Measurements from ENCODE around the gene MTX1. TPM values are rescaled to one million over a fixed set of nuclear protein-coding genes. Genes with fewer than 3 reads are reported as not detected.
A peak's percentile ranks its signal among the peaks of the same experiment; 100 is the strongest.
"Not testable (repeated sequence)": the region's sequence is repeated elsewhere in the genome, so short reads cannot be mapped to it uniquely, and the experiment has no call there.

Gene MTX1, protein sequence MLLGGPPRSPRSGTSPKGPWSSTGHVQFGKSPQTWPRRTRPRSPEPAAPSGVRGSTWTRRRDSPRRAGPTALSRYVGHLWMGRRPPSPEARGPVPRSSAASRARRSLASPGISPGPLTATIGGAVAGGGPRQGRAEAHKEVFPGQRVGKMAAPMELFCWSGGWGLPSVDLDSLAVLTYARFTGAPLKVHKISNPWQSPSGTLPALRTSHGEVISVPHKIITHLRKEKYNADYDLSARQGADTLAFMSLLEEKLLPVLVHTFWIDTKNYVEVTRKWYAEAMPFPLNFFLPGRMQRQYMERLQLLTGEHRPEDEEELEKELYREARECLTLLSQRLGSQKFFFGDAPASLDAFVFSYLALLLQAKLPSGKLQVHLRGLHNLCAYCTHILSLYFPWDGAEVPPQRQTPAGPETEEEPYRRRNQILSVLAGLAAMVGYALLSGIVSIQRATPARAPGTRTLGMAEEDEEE
- 10 to 100 TPM; 37.9 to 75.5 (median 52.1) TPM for total RNA-seq

DNA sequence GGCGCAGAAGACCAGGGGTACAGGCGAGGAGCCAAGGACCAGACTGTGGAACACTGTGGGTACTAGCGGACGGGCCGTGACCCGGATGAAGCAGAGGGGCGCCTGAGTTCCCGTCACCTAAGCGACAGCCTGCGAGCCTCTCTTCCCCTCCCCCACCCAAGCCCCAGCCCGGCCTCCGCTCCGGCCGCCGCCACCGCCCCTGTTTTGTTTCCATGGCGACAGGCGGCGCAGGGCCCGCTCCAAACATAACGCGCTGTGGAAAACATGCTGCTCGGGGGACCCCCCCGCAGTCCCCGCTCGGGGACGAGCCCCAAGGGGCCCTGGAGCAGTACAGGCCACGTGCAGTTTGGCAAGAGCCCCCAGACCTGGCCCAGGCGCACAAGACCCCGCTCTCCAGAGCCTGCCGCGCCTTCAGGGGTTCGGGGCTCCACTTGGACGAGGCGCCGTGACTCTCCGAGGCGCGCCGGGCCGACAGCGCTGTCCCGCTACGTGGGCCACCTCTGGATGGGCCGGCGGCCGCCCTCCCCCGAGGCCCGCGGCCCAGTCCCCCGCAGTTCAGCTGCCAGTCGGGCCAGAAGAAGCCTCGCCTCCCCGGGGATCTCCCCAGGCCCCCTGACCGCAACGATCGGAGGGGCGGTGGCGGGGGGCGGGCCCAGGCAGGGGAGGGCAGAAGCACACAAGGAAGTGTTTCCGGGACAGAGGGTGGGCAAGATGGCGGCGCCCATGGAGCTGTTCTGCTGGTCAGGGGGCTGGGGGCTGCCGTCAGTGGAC lies at the start of gene MTX1:
MTX1 (plus strand) TSS at position 155 of the 771 bp plus-strand sequence; CDS start at position 265, 110 bp downstream.
- Histone ChIP-seq H3K27me3 (no peaks in the 10 kb centered on the region), H3K4me3 (replicated peaks in 1 of 3) (peak within 1 kb of the TSS; percentile 89 to 98 (median 96)), H3K4me1 (peaks cover 23 to 26% of the 10 kb centered on the region in 2 donors), H3K9me3 (no peaks in the 10 kb centered on the region), H3K36me3 (no peaks in the 10 kb centered on the region), H3K27ac (peak within 1 kb of the TSS; percentile 99 to 100 (median 99))
- peak; percentile 84 to 88 for DNase-seq
- peak in 1 of 2 donors; percentile 53 for TF ChIP-seq POLR2A (IDR thresholded peaks at IDR 0.05)
- TF ChIP-seq, protein P1, sequence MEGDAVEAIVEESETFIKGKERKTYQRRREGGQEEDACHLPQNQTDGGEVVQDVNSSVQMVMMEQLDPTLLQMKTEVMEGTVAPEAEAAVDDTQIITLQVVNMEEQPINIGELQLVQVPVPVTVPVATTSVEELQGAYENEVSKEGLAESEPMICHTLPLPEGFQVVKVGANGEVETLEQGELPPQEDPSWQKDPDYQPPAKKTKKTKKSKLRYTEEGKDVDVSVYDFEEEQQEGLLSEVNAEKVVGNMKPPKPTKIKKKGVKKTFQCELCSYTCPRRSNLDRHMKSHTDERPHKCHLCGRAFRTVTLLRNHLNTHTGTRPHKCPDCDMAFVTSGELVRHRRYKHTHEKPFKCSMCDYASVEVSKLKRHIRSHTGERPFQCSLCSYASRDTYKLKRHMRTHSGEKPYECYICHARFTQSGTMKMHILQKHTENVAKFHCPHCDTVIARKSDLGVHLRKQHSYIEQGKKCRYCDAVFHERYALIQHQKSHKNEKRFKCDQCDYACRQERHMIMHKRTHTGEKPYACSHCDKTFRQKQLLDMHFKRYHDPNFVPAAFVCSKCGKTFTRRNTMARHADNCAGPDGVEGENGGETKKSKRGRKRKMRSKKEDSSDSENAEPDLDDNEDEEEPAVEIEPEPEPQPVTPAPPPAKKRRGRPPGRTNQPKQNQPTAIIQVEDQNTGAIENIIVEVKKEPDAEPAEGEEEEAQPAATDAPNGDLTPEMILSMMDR (IDR thresholded peaks at IDR 0.05), result no peak
- 0 to 2% methylated on average over 18 to 21 of the region's 64 CpGs for WGBS, 2 donors
- intact Hi-C loops (cut with DNase I), result loop anchor here (5.0 kb wide), 1 partner anchor 34 kb away; a partner anchor contains a TSS

DNA sequence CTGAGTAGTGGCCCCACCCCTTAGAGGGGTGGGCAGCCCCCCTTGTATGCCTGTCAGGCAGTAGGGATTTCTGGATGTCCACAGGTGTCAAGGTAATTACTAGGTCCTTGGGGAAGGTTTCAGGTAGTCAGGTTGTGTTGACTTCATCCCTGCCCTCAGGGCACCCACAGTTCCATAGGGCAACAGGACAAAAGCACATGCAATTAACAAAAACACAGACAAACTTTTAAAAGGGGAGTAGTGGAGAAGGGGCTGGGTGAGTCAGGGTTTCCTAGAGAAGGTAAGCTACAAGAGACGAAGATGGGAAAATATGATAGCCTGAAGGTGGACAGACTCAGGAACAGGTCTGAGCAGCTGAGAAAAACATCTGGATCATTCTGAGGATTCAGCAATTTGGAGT lies 49.5 kb upstream of the MTX1 start:
- WGBS, 2 donors, result 84 to 87% methylated on average over 1 of the region's 1 CpG
- no peaks in the 10 kb centered on the region for H3K4me1 ChIP-seq
- no peak overlapping the region for H3K27ac ChIP-seq
- no peaks in the 10 kb centered on the region for H3K36me3 ChIP-seq
- no peak for DNase-seq
- H3K9me3 ChIP-seq, result no peaks in the 10 kb centered on the region
- H3K4me3 ChIP-seq (replicated peaks in 1 of 3), result no peak overlapping the region
- intact Hi-C loops (cut with DNase I), result loop anchor here (5.0 kb wide), 1 partner anchor 52 kb away; no protein-coding TSS in a partner anchor
- no peaks in the 10 kb centered on the region for H3K27me3 ChIP-seq
- no peak for TF ChIP-seq POLR2A (IDR thresholded peaks at IDR 0.05)
- TF ChIP-seq, protein P1 (IDR thresholded peaks at IDR 0.05), result no peak

DNA sequence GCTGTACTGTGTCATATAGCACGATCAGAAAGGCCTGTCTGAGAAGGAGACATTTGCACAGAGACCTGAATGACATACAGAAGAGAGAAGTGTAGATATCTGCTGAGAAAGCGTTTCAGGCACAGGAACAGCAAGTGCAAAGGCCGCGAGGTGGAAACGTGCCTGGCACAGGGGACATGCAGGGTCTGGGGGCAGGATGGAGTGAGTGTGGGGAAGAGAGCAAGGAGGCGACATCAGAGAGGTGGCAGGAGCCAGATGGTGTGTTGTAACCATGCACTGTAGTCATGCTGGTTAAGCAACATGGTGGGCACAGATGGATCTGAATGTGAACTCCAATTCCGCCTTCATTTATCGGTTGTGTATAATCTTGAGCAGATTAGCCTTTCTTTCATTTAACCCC lies 48.4 kb upstream of the MTX1 start:
- no peak for DNase-seq
- Histone ChIP-seq H3K27ac (no peak overlapping the region), H3K9me3 (no peaks in the 10 kb centered on the region), H3K4me1 (no peaks in the 10 kb centered on the region), H3K36me3 (no peaks in the 10 kb centered on the region), H3K27me3 (no peaks in the 10 kb centered on the region), H3K4me3 (replicated peaks in 1 of 3) (no peak overlapping the region)
- no peak for TF ChIP-seq POLR2A (IDR thresholded peaks at IDR 0.05)
- TF ChIP-seq, protein P1 (IDR thresholded peaks at IDR 0.05), result no peak
- intact Hi-C loops (cut with DNase I), result no loop called here
- WGBS, 2 donors, result 84% methylated on average over 8 of the region's 8 CpGs

DNA sequence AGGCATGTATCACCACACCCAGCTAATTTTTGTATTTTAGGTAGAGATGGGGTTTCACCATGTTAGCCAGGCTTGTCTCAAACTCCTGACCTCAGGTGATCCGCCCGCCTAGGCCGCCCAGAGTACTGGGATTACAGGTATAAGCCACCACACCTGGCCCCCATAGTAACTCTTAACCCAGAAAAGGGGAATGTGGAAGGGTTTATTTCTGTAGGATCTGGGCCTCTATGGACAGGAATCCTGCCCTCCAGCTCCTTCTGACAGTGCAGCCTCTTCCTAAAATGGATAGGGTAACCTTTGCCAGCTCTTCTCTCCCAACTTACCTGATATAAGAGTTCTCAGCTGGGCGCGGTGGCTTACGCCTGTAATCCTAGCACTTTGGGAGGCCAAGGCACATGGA lies 45.9 kb upstream of the MTX1 start:
- H3K27ac ChIP-seq; H3K36me3 ChIP-seq; H3K27me3 ChIP-seq; intact Hi-C loops (cut with DNase I); H3K9me3 ChIP-seq; H3K4me3 ChIP-seq (replicated peaks in 1 of 3); DNase-seq: not testable (repeated sequence)
- peaks cover 0 to 11% of the 10 kb centered on the region in 2 donors for H3K4me1 ChIP-seq
- WGBS, 2 donors, result 92 to 97% methylated on average over 6 of the region's 6 CpGs

DNA sequence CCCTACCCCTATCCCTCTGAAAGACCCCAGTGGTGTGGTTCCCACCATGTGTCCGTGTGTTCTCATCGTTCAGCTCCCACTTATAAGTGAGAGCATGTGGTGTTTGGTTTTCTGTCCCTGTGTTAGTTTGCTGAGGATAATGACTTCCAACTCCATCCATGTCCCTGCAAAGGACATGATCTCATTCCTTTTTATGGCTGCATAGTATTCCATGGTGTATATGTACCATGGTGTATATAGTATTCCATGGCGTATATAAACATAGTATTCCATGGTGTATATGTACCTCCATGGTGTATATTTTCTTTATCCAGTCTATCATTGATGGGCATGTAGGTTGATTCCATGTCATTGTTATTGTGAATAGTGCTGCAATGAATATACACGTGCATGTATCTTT lies 44.7 kb upstream of the MTX1 start:
- WGBS, 2 donors, result 95% methylated on average over 4 of the region's 4 CpGs
- intact Hi-C loops (cut with DNase I), result not testable (repeated sequence)

DNA sequence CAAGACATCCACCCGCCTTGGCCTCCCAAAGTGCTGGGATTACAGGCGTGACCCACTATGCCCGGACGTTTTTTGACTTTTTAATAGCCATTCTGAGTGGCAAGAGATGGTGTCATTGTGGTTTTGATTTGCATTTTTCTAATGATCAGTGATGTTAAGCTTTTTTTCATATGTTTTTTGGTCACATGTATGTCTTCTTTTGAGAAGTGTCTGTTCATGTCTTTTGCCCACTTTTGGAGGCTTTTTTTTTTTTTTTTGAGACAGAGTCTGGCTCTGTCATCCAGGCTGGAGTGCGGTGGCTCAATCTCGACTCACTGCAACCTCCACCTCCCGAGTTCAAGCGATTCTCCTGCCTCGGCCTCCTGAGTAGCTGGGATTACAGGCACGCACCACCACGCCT lies 43.9 kb upstream of the MTX1 start:
- intact Hi-C loops (cut with DNase I), result loop anchor here (5.0 kb wide), 1 partner anchor 32 kb away; no protein-coding TSS in a partner anchor
- not testable (repeated sequence) for H3K4me3 ChIP-seq (replicated peaks in 1 of 3); H3K27me3 ChIP-seq; DNase-seq; H3K9me3 ChIP-seq; H3K36me3 ChIP-seq; H3K27ac ChIP-seq
- 92 to 93% methylated on average over 11 of the region's 11 CpGs for WGBS, 2 donors
- peaks cover 0 to 12% of the 10 kb centered on the region in 2 donors for H3K4me1 ChIP-seq

More for the DNA sequence above, 44.7 kb upstream of the MTX1 start:
- not testable (repeated sequence) for H3K9me3 ChIP-seq; H3K36me3 ChIP-seq; DNase-seq; H3K4me3 ChIP-seq (replicated peaks in 1 of 3); H3K27ac ChIP-seq; H3K27me3 ChIP-seq
- peaks cover 0 to 12% of the 10 kb centered on the region in 2 donors for H3K4me1 ChIP-seq
